Measurements from ENCODE around the gene FCN2.

The FCN2 gene

DNA sequence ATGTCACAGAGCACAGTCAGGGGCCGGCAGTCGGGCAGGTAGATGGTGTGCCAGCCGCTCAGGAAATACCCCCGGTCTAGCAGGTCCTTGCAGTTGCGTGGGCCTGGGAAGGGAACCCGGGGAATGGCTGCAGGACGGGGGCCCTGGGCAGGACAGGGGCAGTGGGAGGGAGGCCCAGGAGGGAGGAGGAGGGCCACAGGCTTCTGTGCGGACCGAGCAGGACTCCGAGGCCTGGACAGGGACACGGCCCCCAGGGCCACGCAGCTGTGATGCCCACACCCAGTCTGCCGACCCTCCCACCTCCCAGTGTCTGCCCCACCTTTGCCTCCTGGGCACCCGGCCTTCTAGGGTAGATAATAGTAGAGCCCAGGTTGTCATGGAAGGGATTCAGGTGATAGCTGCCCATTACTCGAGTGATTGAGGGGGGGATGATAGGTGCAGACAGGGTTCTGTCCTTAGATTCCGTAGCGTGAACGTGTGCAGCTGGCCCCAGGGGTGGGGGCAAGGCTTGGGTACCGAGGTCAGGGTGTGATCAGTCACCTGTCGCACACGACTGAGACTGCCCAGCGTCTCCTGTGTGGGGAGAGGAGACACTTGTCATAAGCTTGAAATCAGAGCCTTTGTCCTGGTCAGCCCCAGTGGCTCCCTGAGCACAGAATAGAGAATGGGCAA lies 32.6 kb downstream of the FCN2 start:
- DNase-seq = no peak

DNA sequence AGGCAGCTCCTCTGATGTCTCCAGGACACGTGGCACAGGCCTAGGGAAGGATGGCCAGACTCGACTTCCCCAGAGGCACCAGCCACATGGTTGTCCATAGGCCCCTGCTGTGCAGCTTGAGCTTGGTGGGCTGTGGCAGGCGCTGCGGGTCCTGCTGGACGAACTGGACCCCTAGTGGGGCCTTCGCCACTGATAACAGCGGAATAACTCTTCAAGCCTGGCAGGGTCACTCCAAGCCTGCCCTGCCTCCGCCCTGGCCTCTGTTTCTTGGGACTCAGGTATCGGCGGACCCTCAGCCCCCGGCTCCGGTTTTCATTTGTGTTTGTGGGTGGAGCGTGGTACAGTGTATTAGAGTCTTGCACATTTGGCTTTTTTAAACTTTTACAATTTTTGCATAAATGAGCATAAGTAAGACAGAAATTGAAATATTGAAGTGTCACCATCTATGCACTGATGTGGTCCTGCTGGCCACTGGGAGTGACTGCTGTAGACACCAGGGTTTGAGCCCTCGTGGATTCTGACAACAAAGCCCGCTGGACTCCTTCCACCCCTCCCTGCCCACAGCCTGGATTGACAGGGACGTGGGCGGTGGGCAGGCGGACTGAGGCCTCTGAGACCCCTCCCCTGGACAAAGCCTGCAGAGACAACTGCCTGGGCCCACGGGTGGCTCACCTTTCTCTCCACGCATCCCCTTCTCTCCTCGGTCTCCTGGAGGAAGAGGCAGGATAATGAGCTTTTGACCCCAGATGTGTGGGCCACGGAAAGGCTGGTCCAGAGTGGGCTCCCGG lies 33.3 kb downstream of the FCN2 start:
- DNase-seq = no peak

DNA sequence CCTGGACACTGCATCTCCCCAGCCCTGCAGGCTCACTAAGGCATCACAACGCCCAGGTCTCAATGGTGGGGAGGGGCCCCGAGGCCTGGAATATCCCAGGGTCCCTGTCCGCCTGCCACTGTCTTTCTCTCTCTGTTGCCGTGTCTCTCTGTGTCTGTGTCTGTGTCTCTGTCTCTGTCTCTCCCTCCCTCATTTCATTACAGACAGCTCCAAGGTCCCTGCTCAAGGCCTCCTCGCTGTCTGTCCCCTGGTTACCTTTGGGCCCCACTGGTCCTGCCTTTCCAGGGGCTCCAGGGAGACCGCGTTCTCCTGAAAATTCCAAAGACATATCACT lies 33.9 kb downstream of the FCN2 start:
- no peak for DNase-seq

DNA sequence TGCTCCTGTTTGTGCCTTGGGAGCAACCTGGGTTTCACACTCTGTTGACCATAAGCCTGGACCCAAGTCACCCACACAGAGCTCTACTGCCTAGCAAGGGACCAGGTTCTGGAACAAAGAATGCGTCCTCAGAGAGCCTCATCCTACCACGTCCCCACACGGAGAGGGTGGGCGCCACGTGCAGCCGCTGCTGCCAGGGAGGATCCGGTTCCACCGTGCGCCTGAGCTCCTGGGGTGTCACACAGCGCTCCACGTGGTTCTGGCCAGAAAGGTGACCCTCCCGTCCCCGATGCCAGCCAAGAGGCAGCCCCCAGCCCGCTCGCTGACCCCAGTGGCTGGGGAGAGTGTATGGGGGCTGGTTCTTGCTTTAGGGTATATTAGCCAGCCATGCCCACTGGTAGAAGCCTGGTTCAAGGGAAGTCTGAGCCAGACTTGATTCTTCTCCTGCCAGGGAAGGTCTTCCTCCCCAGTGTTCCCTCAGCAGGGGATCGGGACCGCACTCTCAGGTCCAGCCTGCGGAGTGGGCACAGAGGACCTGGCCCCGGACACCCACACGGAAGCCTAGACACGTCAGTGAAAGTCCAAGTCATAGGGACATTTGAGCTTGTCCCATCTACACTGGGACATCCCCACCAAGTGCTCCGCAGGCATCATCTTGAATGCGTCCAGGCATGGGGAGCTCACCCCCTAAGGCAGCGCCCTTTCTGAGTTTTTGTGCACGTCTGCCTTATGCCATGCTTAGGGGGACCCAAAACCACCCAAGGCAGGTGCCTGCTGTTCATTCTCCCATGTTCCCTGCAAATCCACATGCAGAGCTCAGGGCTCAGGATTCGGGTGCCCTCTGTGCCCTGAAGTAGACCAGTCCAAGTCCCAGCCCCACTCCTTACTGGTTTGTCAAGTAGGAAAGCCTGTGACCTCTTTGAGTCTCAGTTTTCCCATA lies 34.7 kb downstream of the FCN2 start:
- no peak for DNase-seq

DNA sequence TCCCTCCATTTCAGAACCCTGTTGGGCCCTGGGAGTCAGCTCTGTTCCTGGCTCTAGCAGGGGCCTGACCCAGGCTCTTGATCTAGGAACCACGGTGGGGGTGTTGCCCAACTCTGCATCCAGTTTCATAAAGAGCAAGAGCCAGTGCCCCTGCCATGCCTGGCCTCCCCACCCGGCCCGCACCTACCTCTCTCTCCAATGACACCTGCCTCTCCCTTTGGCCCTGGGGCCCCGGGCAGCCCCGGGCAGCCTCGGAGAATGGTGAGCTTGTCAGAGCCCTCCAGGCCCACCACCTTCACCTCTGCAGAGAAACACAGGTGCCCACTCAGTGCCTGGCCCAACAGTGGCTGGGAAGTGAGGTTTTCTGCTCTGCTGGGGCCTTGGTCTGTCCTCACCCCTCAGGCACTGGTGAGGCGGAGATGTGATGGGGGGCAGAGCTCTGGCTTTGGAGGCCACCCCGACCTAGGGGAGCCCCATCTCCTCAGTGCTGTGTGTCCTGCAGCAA lies 35.6 kb downstream of the FCN2 start:
- no peak for DNase-seq

DNA sequence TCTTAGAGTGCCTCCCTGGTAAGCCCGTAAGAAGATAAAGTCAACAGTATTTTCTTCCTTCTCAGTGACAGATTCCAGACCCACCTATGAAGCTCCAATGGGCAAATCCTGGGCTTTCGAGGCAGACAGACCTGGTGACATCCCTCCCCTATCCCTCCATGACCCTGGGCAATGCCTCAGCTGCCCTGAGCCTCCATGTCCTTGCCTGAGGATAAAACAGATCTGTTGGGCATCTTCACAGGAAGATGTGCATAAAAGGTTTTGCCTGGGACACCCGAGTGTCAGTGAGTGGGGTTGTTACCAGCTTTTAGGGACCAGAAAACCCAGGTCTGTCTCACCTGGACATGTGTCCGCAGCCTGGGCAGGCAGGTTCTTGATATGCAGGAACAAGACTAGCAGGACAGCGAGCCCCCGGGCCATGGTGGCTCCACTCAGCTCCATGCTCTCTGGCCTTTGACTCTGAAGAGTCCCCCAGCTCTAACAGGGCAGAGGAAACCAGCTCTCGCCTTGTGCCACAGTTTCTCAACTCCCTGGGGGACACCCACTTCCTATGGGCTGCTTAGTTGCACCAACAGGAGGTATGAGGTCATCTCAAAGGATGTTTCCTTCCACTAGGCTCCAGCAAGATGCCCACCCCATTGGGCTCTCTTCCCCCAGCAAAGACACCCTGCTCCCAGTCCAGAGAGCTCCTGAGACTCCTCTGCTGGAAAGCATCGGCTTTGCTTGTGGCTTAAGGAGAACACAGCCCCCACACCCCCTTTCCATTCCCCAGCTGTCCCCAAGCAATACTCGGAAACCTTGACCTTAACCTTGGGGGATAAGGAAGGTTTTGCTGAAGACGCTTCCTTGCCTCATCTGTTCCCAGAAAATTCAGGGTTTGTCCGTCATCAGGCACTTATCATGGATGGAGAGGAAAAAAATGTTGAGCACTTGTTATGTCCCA lies 37.1 kb downstream of the FCN2 start, which contains the start of gene FCN1:
Gene FCN1 (minus strand): TSS at position 482 of the 943 bp plus-strand sequence. CDS start 41 bp downstream, at position 441.
- no peak for DNase-seq

DNA sequence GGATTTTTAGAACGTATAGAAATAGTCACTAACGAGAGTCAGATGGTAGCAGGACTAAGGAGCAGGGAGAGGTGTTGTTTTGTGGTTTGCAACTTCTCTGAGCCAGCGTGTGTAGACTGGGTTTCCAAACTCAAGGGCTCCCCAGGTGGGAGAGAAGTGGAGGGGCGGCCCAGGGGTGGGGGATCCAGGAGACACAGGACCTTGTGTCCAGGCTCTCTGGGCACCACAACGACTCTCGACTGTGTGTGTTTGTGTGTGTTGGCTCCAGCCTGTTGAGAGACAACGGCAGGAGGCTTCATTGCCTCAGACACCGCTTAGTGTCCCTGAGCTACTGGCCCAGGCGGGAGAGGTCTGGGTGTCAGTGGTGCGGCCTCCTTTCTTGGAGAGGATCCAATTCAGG lies 38.0 kb downstream of the FCN2 start:
- DNase-seq = no peak

DNA sequence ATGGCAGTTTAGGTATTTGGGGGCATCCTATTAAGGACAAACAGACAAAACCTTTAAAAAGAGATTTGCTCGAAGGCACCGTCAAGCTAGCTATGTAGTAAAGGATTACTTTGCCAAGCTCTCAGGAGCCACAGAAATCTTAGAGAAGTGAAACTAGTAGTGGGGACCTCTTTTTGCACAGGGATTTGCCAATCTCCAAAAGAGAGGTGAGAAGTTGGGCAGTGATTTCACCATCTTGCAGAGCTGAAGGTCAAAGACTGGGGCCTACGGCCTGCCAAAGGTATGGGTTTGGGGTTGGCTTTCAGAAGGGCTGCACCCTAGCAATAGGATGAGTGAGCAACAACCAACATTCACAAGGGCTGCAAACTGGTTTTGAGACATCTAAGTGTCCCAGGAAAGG lies 38.7 kb downstream of the FCN2 start:
- no peak for DNase-seq

DNA sequence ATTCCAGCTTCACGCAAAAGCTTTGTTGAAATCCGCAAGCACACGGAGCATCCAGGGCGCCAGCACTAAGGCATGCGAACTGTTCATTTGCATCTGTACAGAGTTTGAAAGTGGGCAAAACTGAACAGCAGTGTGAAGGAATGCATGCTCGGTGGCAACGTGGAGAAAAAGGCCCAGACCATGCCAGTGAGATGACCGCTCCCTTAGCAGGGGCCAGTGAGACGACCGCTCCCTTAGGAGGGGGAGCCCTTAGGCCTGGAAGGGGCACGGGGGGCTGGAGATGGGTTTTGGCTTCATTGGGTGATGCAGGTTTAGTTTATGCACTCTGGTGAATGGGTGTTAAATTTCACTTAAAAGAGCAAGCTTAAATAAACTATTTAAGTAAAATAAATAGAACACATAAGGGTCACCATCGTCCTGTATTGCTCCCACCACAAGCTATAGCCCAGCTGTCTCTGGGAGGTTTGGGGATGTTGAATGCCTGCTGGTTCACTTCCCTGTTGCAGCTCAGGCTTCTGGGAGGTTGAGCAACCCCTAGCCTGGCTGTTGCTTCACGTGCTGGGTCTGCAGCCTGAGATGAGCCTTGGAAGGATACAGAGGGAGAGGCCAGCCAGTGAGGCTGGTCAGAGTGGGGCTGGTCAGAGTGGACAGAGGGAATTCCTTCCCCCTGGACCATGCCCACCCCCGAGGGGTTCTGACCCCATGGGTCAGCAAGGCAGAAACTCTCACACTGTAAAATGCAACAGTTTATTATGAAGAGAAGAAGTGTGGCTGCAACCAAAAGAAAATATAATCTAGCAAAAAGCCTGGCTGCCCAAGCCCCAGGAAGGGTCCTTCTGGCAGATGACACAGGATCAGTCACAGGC lies 41.7 kb downstream of the FCN2 start:
- no peak for DNase-seq

DNA sequence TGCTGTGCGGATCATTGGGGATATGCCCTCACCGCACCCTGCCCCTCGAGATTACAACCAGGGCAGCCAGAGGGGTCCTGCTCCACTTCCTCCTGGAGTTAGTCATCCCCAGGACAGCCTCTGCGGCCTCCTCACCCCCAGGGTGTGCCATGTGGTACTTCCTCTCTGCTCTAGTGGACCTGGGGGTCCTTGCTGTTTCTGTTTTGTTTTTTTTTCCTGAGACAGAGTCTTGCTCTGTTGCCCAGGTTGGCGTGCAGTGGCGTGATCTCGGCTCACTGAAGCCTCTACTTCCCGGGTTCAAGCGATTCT lies 42.3 kb downstream of the FCN2 start:
- DNase-seq = no peak

DNA sequence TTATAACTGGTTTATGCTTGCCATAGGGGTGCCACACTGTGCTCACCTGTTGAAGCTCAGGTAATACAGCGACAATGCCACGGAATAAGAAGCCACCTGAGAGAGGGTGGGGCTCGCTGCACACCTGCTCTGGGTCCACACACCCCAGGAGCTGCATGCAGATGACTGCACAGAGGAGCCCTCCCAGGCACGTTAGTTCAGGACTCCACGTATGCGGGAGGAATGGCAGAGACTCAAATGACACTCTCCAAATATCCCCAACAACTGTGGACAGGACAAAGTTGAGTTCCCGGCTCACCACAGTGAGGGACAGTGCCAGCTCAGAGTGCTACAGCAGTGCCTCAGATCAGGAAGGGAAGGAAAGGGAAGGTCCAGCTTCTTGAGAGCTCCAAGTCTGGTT lies 42.9 kb downstream of the FCN2 start:
- no peak for DNase-seq

DNA sequence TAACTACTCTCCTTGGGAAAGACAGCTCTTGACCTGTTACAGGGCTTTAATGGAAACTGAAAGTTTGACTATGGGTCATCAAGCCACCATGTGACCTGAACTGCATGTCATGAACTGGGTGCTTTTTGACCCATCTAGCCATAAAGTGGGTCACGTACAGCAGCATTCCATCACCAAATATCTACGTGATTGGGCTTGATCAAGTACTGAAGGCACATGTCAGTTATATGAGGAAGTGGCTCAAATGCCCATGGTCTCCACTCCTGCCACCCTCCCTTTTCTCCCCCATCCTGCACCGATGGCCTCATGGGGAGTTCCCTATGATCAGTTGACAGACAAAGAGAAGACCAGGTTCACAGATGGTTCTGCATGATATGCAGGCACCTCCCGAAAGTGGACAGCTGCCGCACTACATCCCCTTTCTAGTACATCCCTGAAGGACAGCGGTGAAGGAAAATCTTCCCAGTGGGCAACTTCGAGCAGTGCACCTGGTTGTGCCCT lies 44.5 kb downstream of the FCN2 start:
- DNase-seq = no peak

DNA sequence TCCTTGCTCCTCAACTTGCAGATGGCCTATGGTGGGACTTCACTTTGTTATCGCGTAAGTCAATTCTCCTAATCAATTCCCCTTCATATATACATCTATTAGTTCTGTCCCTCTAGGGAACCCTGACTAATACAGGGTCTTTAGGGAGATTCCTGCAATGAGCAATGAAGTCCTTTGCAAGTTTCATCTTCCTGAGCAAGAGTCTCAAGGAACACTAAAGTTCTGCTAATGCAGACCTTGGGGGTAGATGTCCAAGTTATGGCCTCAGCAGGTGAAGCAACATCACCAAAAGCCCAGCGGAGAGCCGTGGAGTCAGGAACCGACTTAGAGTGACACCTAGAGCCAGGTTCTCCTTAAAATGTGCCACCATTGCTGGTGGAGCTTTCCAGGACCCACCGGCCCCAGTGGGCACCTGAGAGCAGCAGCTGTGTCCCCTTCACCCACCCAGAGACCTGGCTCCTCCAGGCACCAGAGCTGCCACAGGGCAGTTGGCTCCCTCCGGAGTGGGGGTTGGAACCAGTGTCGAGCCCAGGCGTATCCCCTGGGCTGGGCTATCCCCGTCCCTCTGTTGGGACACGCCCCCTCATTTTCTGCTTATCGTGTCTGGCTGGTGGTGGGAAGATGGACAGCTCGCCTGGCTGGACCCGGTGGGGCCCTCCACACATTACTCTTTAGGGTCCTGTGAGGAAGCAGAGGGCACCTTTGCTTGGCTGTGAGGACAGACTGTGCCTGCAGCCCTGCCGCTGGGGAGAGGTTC lies 48.0 kb downstream of the FCN2 start:
- DNase-seq = no peak

DNA sequence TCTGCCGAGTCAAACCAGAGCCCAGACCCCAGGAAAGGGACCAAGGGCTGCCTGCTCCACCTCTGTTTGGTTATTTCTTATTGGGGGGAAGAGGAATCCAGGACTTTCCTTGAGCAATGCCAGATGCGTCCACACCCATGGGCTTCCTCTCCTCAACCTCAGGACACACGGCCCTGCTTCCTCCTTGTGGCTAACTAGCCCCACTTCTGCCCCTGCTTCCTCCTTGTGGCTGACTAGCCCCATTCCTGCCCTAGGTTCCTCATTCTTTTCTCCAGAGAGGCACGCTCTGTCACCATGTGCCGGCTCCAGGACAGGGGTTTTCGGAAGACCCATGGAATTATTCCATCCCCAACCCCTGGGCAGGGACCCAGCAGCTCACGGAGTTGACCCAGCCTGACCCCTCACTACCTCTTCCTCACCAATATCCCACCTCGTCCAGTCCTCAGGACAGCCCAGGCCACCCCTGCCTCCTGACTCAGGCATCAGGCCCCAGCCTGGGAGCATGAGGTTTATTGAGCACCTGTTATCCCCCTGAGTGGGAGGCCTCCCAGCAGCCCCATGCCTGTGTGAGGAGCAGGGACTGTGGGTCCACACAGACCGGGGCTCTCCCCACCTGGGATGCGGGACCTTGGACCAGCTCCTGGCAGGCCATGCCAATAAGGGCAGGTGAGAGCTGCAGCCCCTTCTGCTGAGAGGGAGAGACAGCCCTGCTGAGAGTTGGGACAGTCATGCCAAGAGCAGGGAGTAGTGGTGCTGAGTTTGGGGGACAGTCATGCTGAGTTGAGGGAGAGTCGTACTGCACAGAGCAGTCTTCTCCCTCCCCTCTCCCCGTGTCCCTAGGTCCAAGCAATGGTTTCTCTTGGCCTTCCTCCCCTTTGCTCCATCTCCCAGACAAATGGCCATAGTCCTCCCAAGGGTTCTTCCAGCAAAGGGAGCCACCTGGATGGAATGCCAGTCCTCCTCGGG lies 48.9 kb downstream of the FCN2 start:
- DNase-seq = peak; percentile 11

DNA sequence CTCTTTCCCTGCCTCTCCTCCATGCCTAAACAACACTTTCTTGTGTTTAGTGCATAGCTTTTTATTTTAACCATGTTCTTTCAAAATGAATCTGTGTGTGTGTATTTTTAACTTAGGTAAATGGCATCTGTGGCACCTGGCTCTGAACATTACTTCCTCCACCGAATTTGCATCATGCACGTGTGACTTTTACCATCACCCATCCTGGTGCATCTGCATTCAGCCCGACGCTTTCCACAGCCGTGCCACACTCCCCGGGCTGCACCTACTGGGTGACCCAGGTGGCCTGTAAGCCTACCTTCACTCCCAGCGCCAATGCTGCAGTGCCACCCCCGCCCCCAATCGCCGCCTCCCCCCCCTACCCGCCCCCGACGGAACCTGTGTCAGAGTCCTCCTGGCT lies 49.8 kb downstream of the FCN2 start:
- no peak for DNase-seq

DNA sequence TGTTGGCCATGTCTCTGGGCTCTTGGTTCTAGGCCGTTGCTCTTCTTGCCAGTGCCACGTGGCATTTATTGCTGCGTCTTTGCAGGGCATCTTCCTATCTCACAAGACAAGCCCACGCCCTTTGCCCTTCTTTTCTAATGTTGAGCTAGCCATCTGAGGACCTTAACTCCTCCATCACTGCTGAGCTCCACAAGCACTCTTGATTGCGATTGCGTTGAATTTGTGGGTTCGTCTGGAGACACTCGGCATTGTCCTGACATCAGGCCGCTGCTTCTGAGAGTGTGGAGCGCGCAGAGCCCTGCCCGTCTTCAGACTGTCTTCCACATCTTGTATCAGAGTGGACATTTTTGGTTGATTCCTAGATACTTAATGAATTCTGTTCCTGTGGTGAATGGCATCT lies 51.6 kb downstream of the FCN2 start:
- no peak for DNase-seq

DNA sequence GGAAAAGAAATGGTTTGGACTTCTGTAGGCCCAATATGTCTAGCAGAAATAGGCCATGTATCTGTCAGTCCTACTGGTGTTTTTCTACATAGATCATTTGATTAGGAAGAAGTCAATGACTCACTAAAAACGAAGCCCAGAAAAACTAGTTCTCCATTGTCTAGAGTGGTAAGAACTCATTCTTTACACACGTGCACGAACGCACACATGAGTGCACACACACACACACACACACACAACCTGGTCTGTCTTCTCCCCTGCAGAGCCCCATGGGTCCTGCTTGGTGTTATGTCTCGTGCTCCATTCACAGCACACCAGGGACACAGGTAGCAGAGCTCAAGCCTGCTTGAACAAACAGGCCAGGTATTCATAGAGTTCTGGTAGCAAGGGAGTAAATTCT lies 52.0 kb downstream of the FCN2 start:
- DNase-seq = no peak

DNA sequence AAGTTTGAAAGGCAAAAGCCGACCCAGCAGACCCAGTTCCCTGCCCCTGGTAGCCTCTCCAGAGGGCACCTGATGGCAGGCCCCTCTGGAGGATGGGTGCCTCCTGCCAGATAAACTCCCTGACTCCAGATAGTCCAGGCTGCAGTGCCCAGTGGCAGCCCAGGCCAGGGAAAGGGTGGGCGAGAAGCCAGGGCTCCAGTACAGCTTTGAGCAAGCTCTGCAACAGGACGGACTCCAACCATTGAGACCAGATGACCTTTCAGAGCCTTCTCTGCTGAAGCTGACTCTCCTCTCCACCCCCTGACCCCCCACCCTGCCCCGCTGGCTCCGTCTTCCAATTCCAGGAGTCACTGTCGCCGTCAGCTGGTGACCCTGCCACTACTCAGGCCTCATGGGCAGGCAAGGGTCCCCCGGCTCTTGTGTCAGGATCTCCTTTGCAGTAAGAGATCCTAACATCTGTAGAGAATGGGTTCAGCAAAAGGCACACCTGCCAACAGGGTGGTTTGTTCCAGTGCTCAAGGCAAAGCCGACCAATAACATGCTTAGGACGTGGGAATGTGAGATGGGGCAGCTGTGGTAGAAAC lies 52.6 kb downstream of the FCN2 start:
- no peak for DNase-seq
